Trophoblast cell (in vitro differentiated cells and primary cell): ENCODE data around the gene TMEM174.
A peak's percentile ranks its signal among the peaks of the same experiment; 100 is the strongest.

ENCODE experiments used
- DNase-seq, 2 donors: peaks; one replicate each; pipeline ENCODE4 v3.0.0-alpha.2; 2016
- H2AFZ ChIP-seq: 2 replicates; pipeline ENCODE4 v1.6.1; 2013; ENCODE audit warnings: low read length, moderate library complexity, mild to moderate bottlenecking; ENCODE audit not compliant: insufficient read depth, poor library complexity
- H2AK5ac ChIP-seq: 2 replicates; pipeline ENCODE4 v1.6.1; 2013; ENCODE audit warnings: mild to moderate bottlenecking, low read length
- H2BK120ac ChIP-seq: 2 replicates; pipeline ENCODE4 v1.6.1; 2013; ENCODE audit warnings: low read length, mild to moderate bottlenecking, moderate library complexity; ENCODE audit not compliant: insufficient read depth, poor library complexity
- H2BK12ac ChIP-seq: 2 replicates; pipeline ENCODE4 v1.6.1; 2013; ENCODE audit warnings: mild to moderate bottlenecking, low read length, moderate library complexity
- H2BK5ac ChIP-seq: 2 replicates; pipeline ENCODE4 v1.6.1; 2013; ENCODE audit warnings: low read length, low read depth, moderate library complexity, mild to moderate bottlenecking; ENCODE audit not compliant: poor library complexity
- H3K14ac ChIP-seq: 2 replicates; pipeline ENCODE4 v1.6.1; 2013; ENCODE audit warnings: mild to moderate bottlenecking, low read length
- H3K18ac ChIP-seq: 2 replicates; pipeline ENCODE4 v1.6.1; 2013; ENCODE audit warnings: mild to moderate bottlenecking, low read length
- H3K23ac ChIP-seq: 2 replicates; pipeline ENCODE4 v1.6.1; 2013; ENCODE audit warnings: low read length
- H3K27ac ChIP-seq: 2 replicates; pipeline ENCODE4 v1.5.1; 2013; ENCODE audit warnings: low read depth, mild to moderate bottlenecking, inconsistent platforms, low read length, moderate library complexity
- H3K27me3 ChIP-seq: 2 replicates; pipeline ENCODE4 v1.6.1; 2013; ENCODE audit warnings: inconsistent platforms, mild to moderate bottlenecking, low read length, moderate library complexity; ENCODE audit not compliant: insufficient read depth
- H3K36me3 ChIP-seq, 2 experiments: 1 replicate in 1 of 2; 2 replicates in 1 of 2; pipeline ENCODE4 v1.6.1; 2013; ENCODE audit warnings: low read length in 2 of 2, mild to moderate bottlenecking in 2 of 2, moderate library complexity in 1 of 2; ENCODE audit not compliant: insufficient read depth in 2 of 2, control insufficient read depth in 1 of 2
- H3K4ac ChIP-seq: 2 replicates; pipeline ENCODE4 v1.6.1; 2013; ENCODE audit warnings: low read depth, mild to moderate bottlenecking, low read length, moderate library complexity
- H3K4me1 ChIP-seq, 2 experiments: 1 replicate in 1 of 2; 2 replicates in 1 of 2; pipeline ENCODE4 v1.6.1; 2013; ENCODE audit warnings: low read length in 2 of 2, mild to moderate bottlenecking in 2 of 2, moderate library complexity in 1 of 2; ENCODE audit not compliant: insufficient read depth in 2 of 2, control insufficient read depth in 1 of 2
- H3K4me2 ChIP-seq: 2 replicates; pipeline ENCODE4 v1.6.1; 2013; ENCODE audit warnings: inconsistent platforms, mild to moderate bottlenecking, low read length, moderate library complexity
- H3K4me3 ChIP-seq: 2 replicates; pipeline ENCODE4 v1.5.1; 2013; ENCODE audit warnings: mild to moderate bottlenecking, low read depth, low read length, inconsistent platforms
- H3K79me1 ChIP-seq: one replicate; pipeline ENCODE4 v1.6.1; 2013; ENCODE audit warnings: low read length
- H3K79me2 ChIP-seq: 2 replicates; pipeline ENCODE4 v1.6.1; 2013; ENCODE audit warnings: low read length, mild to moderate bottlenecking; ENCODE audit not compliant: control insufficient read depth, insufficient read depth, poor library complexity
- H3K9ac ChIP-seq: 2 replicates; pipeline ENCODE4 v1.6.1; 2013; ENCODE audit warnings: mild to moderate bottlenecking, low read length
- H3K9me3 ChIP-seq: 2 replicates; pipeline ENCODE4 v1.6.1; 2013; ENCODE audit warnings: low read depth, mild to moderate bottlenecking, control low read depth, inconsistent platforms, low read length; ENCODE audit not compliant: insufficient read depth
- H4K12ac ChIP-seq: 2 replicates; pipeline ENCODE4 v1.6.1; 2013; ENCODE audit warnings: low read depth, mild to moderate bottlenecking, low read length, moderate library complexity
- H4K8ac ChIP-seq: 2 replicates; pipeline ENCODE4 v1.6.1; 2013; ENCODE audit warnings: low read depth, mild to moderate bottlenecking, low read length, moderate library complexity
- H4K91ac ChIP-seq: one replicate; pipeline ENCODE4 v1.6.1; 2013; ENCODE audit warnings: low read depth, mild to moderate bottlenecking, low read length, moderate library complexity
- WGBS: extraction: QIAGEN DNeasy Blood & Tissue Kit; methylation state at CpG from one replicate; pipeline ENCODE4 v1.1.7; 2013; ENCODE audit warnings: missing lambda C conversion rate; ENCODE audit not compliant: insufficient read length, insufficient coverage; ENCODE audit errors: extremely low coverage; 5-methylcytosine and 5-hydroxymethylcytosine counted together

TMEM174 gene

GRCh38 chr5:73214306-73214705 is 41.3 kb downstream of the TMEM174 start:
- no peak overlapping the region for H3K27ac ChIP-seq
- H2AFZ ChIP-seq, result no peak overlapping the region
- H2AK5ac ChIP-seq, result no peak overlapping the region
- peaks cover 3 to 10% of the 10 kb centered on the region in 2 experiments for H3K4me1 ChIP-seq
- no peak overlapping the region for H2BK120ac ChIP-seq
- H3K4ac ChIP-seq, result no peak overlapping the region
- H3K27me3 ChIP-seq, result no peaks in the 10 kb centered on the region
- no peak overlapping the region for H4K8ac ChIP-seq
- no peak overlapping the region for H3K23ac ChIP-seq
- H4K12ac ChIP-seq, result no peak overlapping the region
- DNase-seq, result no peak
- H3K79me1 ChIP-seq, result peaks cover 3% of the 10 kb centered on the region
- H3K79me2 ChIP-seq, result no peaks in the 10 kb centered on the region
- H3K36me3 ChIP-seq, result no peaks in the 10 kb centered on the region
- H2BK12ac ChIP-seq, result no peak overlapping the region
- H3K14ac ChIP-seq, result no peak overlapping the region
- no peak overlapping the region for H2BK5ac ChIP-seq
- H3K18ac ChIP-seq, result no peak overlapping the region
- H3K9me3 ChIP-seq, result no peaks in the 10 kb centered on the region
- WGBS, result no CpG with 5 or more reads among the region's 4 CpGs
- H3K9ac ChIP-seq, result no peak overlapping the region
- H3K4me2 ChIP-seq, result no peak overlapping the region
- no peak overlapping the region for H4K91ac ChIP-seq
- H3K4me3 ChIP-seq, result no peak overlapping the region

GRCh38 chr5:73214996-73215395 is 42.0 kb downstream of the TMEM174 start:
- H3K36me3 ChIP-seq, result no peaks in the 10 kb centered on the region
- no peak overlapping the region for H3K23ac ChIP-seq
- no CpG with 5 or more reads among the region's 6 CpGs for WGBS
- no peaks in the 10 kb centered on the region for H3K27me3 ChIP-seq
- no peak overlapping the region for H4K91ac ChIP-seq
- no peak overlapping the region for H2AK5ac ChIP-seq
- peaks cover 3 to 10% of the 10 kb centered on the region in 2 experiments for H3K4me1 ChIP-seq
- H3K79me2 ChIP-seq, result no peaks in the 10 kb centered on the region
- H3K27ac ChIP-seq, result no peak overlapping the region
- no peak overlapping the region for H3K9ac ChIP-seq
- H4K8ac ChIP-seq, result no peak overlapping the region
- no peak overlapping the region for H3K4ac ChIP-seq
- H2BK12ac ChIP-seq, result no peak overlapping the region
- no peak for DNase-seq
- no peak overlapping the region for H2AFZ ChIP-seq
- no peak overlapping the region for H3K14ac ChIP-seq
- H3K79me1 ChIP-seq, result peaks cover 3% of the 10 kb centered on the region
- no peak overlapping the region for H3K4me3 ChIP-seq
- no peak overlapping the region for H4K12ac ChIP-seq
- H3K4me2 ChIP-seq, result peak overlapping the region; percentile 25
- H2BK5ac ChIP-seq, result no peak overlapping the region
- no peaks in the 10 kb centered on the region for H3K9me3 ChIP-seq
- no peak overlapping the region for H3K18ac ChIP-seq
- H2BK120ac ChIP-seq, result no peak overlapping the region

DNA sequence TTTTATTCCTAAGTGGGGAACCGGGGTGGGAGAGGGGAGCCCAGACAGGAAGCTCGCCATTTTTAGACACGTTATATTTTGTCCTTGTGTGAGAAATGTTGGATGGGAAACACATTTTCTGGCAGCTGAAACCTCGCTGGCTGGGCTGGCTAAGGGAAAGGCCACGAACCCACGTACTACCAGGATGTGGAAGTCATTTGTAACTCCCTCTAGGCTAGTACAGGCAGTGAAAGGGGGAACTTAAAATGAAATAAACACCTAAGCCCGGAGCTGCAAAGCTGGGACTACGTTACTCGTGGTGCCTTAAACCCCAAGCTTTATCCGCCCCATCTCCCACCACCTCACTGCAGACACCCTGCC is 42.5 kb downstream of the TMEM174 start:
- Histone ChIP-seq H4K12ac (no peak overlapping the region), H4K8ac (no peak overlapping the region), H3K4me2 (peak overlapping the region; percentile 90), H3K4me1 (peaks cover 3 to 10% of the 10 kb centered on the region in 2 experiments), H3K18ac (no peak overlapping the region), H3K4ac (no peak overlapping the region), H3K79me1 (peaks cover 3% of the 10 kb centered on the region), H3K36me3 (no peaks in the 10 kb centered on the region), H2AFZ (no peak overlapping the region), H3K27me3 (no peaks in the 10 kb centered on the region), H3K79me2 (no peaks in the 10 kb centered on the region), H3K4me3 (peak overlapping the region; percentile 69), H3K14ac (no peak overlapping the region), H2BK12ac (no peak overlapping the region), H2BK120ac (no peak overlapping the region), H2BK5ac (no peak overlapping the region), H3K23ac (no peak overlapping the region), H3K9me3 (no peaks in the 10 kb centered on the region), H3K27ac (no peak overlapping the region), H2AK5ac (no peak overlapping the region), H3K9ac (no peak overlapping the region), H4K91ac (no peak overlapping the region)
- no peak for DNase-seq
- no CpG with 5 or more reads among the region's 10 CpGs for WGBS

- H2AFZ ChIP-seq, result peak overlapping the region; percentile 42
- H2BK5ac ChIP-seq, result no peak overlapping the region
- H3K14ac ChIP-seq, result peak overlapping the region; percentile 59
- peaks cover 3% of the 10 kb centered on the region for H3K79me1 ChIP-seq
- H3K4me3 ChIP-seq, result peak overlapping the region; percentile 69
- peak overlapping the region; percentile 20 for H3K9ac ChIP-seq
- no peaks in the 10 kb centered on the region for H3K9me3 ChIP-seq
- H3K4ac ChIP-seq, result no peak overlapping the region
- no peak overlapping the region for H3K23ac ChIP-seq
- peak overlapping the region; percentile 76 for H2BK12ac ChIP-seq
- peak overlapping the region; percentile 48 for H3K18ac ChIP-seq
- H3K27ac ChIP-seq, result no peak overlapping the region
- H4K12ac ChIP-seq, result no peak overlapping the region
- H4K8ac ChIP-seq, result peak overlapping the region; percentile 40
- H2AK5ac ChIP-seq, result no peak overlapping the region
- peak overlapping the region; percentile 67 for H4K91ac ChIP-seq
- H3K79me2 ChIP-seq, result no peaks in the 10 kb centered on the region
- WGBS, result no CpG with 5 or more reads among the region's 67 CpGs
- no peaks in the 10 kb centered on the region for H3K36me3 ChIP-seq
- peaks cover 3 to 10% of the 10 kb centered on the region in 2 experiments for H3K4me1 ChIP-seq
- peak overlapping the region; percentile 90 for H3K4me2 ChIP-seq
- peak; percentile 57 to 88 for DNase-seq
- peak overlapping the region; percentile 92 for H2BK120ac ChIP-seq
- no peaks in the 10 kb centered on the region for H3K27me3 ChIP-seq
Measured at GRCh38 chr5:73215891-73216610, 43.1 kb downstream of the TMEM174 start.
